Measurements from ENCODE around the gene CLCN5.

The CLCN5 gene

DNA sequence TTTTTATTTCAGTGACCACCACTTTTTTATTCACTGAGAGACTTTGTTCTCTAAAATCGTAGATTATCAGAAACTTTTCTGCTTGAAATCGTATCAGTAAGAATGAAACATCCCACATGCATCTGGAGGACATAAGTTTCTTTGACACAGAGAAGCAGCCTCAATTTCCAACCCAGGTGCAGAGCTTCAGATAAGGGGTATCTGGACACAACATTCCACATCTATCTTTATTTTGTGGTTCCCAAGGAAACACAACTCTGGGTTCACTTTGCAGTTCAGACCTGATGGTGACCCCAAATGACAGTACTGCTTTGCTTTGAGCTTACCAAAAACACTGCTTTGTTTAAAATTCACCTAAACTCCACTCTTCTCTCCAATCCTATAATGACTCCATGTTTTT lies 1.3 kb upstream of the CLCN5 start:
- H3K27me3 ChIP-seq (ENCODE audit: control insufficient read depth, low read length) = no peaks in the 10 kb centered on the region
- H3K79me2 ChIP-seq (ENCODE audit: control insufficient read depth, low read length) = no peaks in the 10 kb centered on the region
- no peak overlapping the region for H3K27ac ChIP-seq (ENCODE audit: low read depth, low read length)
- H3K4me3 ChIP-seq (ENCODE audit: low read length) = no peak overlapping the region
- H3K4me2 ChIP-seq (ENCODE audit: low read length) = no peak overlapping the region
- H4K20me1 ChIP-seq (ENCODE audit: control insufficient read depth, insufficient read depth, low read depth, low read length) = no peaks in the 10 kb centered on the region
- H3K36me3 ChIP-seq (ENCODE audit: control insufficient read depth, low read length) = no peaks in the 10 kb centered on the region
- H3F3A ChIP-seq (ENCODE audit: control insufficient read depth, insufficient read depth) = no peaks in the 10 kb centered on the region
- H3K4me1 ChIP-seq (ENCODE audit: control insufficient read depth, low read length) = peaks cover 12% of the 10 kb centered on the region
- no peaks in the 10 kb centered on the region for H3K9me2 ChIP-seq (replicated peaks; ENCODE audit: control insufficient read depth, low read length)
- no peaks in the 10 kb centered on the region for H3K9me3 ChIP-seq (ENCODE audit: control insufficient read depth, insufficient read depth, low read length)
- TF ChIP-seq, protein P1, sequence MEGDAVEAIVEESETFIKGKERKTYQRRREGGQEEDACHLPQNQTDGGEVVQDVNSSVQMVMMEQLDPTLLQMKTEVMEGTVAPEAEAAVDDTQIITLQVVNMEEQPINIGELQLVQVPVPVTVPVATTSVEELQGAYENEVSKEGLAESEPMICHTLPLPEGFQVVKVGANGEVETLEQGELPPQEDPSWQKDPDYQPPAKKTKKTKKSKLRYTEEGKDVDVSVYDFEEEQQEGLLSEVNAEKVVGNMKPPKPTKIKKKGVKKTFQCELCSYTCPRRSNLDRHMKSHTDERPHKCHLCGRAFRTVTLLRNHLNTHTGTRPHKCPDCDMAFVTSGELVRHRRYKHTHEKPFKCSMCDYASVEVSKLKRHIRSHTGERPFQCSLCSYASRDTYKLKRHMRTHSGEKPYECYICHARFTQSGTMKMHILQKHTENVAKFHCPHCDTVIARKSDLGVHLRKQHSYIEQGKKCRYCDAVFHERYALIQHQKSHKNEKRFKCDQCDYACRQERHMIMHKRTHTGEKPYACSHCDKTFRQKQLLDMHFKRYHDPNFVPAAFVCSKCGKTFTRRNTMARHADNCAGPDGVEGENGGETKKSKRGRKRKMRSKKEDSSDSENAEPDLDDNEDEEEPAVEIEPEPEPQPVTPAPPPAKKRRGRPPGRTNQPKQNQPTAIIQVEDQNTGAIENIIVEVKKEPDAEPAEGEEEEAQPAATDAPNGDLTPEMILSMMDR (IDR thresholded peaks at IDR 0.05; ENCODE audit: low read depth, low read length, poor library complexity, severe bottlenecking) = no peak
- no peak for TF ChIP-seq EZH2phosphoT487 (IDR thresholded peaks at IDR 0.05; ENCODE audit: borderline replicate concordance, low read length)

DNA sequence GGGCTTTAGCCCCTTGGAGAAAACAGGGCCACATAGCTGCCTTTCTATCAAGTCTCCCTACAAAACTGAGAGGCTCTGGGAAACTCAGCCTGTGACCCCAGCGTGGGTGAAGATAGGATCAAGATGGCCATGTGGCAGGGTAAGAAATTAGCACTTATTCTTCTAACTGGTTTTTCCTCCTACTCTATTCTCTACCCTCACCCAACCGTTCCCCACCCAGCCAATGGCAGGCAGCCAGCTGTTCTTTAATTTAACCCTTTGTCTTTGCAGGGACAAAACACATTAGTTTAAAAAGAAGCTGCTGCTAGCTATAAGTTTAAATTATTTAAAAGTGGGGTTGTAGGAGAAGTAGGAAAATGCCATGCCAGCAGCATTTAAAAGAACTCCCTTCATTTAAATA lies 2.8 kb downstream of the CLCN5 start:
- no peaks in the 10 kb centered on the region for H3K9me3 ChIP-seq (ENCODE audit: control insufficient read depth, insufficient read depth, low read length)
- peaks cover 12% of the 10 kb centered on the region for H3K4me1 ChIP-seq (ENCODE audit: control insufficient read depth, low read length)
- H3K9me2 ChIP-seq (replicated peaks; ENCODE audit: control insufficient read depth, low read length) = no peaks in the 10 kb centered on the region
- no peaks in the 10 kb centered on the region for H3F3A ChIP-seq (ENCODE audit: control insufficient read depth, insufficient read depth)
- H3K4me2 ChIP-seq (ENCODE audit: low read length) = no peak overlapping the region
- H3K27ac ChIP-seq (ENCODE audit: low read depth, low read length) = no peak overlapping the region
- H3K79me2 ChIP-seq (ENCODE audit: control insufficient read depth, low read length) = no peaks in the 10 kb centered on the region
- no peaks in the 10 kb centered on the region for H3K27me3 ChIP-seq (ENCODE audit: control insufficient read depth, low read length)
- TF ChIP-seq, protein P1 (IDR thresholded peaks at IDR 0.05; ENCODE audit: low read depth, low read length, poor library complexity, severe bottlenecking) = no peak
- no peak for TF ChIP-seq EZH2phosphoT487 (IDR thresholded peaks at IDR 0.05; ENCODE audit: borderline replicate concordance, low read length)
- no peak overlapping the region for H3K4me3 ChIP-seq (ENCODE audit: low read length)
- no peaks in the 10 kb centered on the region for H3K36me3 ChIP-seq (ENCODE audit: control insufficient read depth, low read length)
- H4K20me1 ChIP-seq (ENCODE audit: control insufficient read depth, insufficient read depth, low read depth, low read length) = no peaks in the 10 kb centered on the region

GRCh38 chrX:49930039-49930438 lies 7.6 kb downstream of the CLCN5 start:
- no peaks in the 10 kb centered on the region for H3K79me2 ChIP-seq (ENCODE audit: control insufficient read depth, low read length)
- TF ChIP-seq, protein P1 (IDR thresholded peaks at IDR 0.05; ENCODE audit: low read depth, low read length, poor library complexity, severe bottlenecking) = no peak
- TF ChIP-seq EZH2phosphoT487 (IDR thresholded peaks at IDR 0.05; ENCODE audit: borderline replicate concordance, low read length) = no peak
- no peaks in the 10 kb centered on the region for H4K20me1 ChIP-seq (ENCODE audit: control insufficient read depth, insufficient read depth, low read depth, low read length)
- no peaks in the 10 kb centered on the region for H3F3A ChIP-seq (ENCODE audit: control insufficient read depth, insufficient read depth)
- no peak overlapping the region for H3K4me3 ChIP-seq (ENCODE audit: low read length)
- H3K9me3 ChIP-seq (ENCODE audit: control insufficient read depth, insufficient read depth, low read length) = no peaks in the 10 kb centered on the region
- no peaks in the 10 kb centered on the region for H3K9me2 ChIP-seq (replicated peaks; ENCODE audit: control insufficient read depth, low read length)
- no peaks in the 10 kb centered on the region for H3K27me3 ChIP-seq (ENCODE audit: control insufficient read depth, low read length)
- H3K27ac ChIP-seq (ENCODE audit: low read depth, low read length) = no peak overlapping the region
- H3K4me1 ChIP-seq (ENCODE audit: control insufficient read depth, low read length) = no peaks in the 10 kb centered on the region
- no peaks in the 10 kb centered on the region for H3K36me3 ChIP-seq (ENCODE audit: control insufficient read depth, low read length)
- no peak overlapping the region for H3K4me2 ChIP-seq (ENCODE audit: low read length)

- H3F3A ChIP-seq (ENCODE audit: control insufficient read depth, insufficient read depth) = no peaks in the 10 kb centered on the region
- H3K4me2 ChIP-seq (ENCODE audit: low read length) = no peak overlapping the region
- TF ChIP-seq, protein P1 (IDR thresholded peaks at IDR 0.05; ENCODE audit: low read depth, low read length, poor library complexity, severe bottlenecking) = no peak
- no peak for TF ChIP-seq EZH2phosphoT487 (IDR thresholded peaks at IDR 0.05; ENCODE audit: borderline replicate concordance, low read length)
- H4K20me1 ChIP-seq (ENCODE audit: control insufficient read depth, insufficient read depth, low read depth, low read length) = no peaks in the 10 kb centered on the region
- no peaks in the 10 kb centered on the region for H3K4me1 ChIP-seq (ENCODE audit: control insufficient read depth, low read length)
- H3K36me3 ChIP-seq (ENCODE audit: control insufficient read depth, low read length) = no peaks in the 10 kb centered on the region
- H3K9me3 ChIP-seq (ENCODE audit: control insufficient read depth, insufficient read depth, low read length) = no peaks in the 10 kb centered on the region
- H3K4me3 ChIP-seq (ENCODE audit: low read length) = no peak overlapping the region
- no peaks in the 10 kb centered on the region for H3K79me2 ChIP-seq (ENCODE audit: control insufficient read depth, low read length)
- no peaks in the 10 kb centered on the region for H3K9me2 ChIP-seq (replicated peaks; ENCODE audit: control insufficient read depth, low read length)
- H3K27ac ChIP-seq (ENCODE audit: low read depth, low read length) = no peak overlapping the region
- no peaks in the 10 kb centered on the region for H3K27me3 ChIP-seq (ENCODE audit: control insufficient read depth, low read length)
Observed at GRCh38 chrX:49932791-49933190, 10.4 kb downstream of the CLCN5 start.
